Stimulated activated effector memory CD8-positive, alpha-beta T cell treated with anti-CD3 and anti-CD28 coated beads, Interleukin-12 subunit alpha, Interleukin-12 subunit beta, amount 100 ng/mL, for 72 hours (primary cell): Measurements from ENCODE around the gene NDOR1.

Source experiments
- ATAC-seq: fragments of 150-1000 bp; cut with Tn5 transposase; 2 replicates; pipeline ENCODE4 v1.10.0; 2021
- DNase-seq, 2 donors: peaks; one replicate each; pipeline ENCODE4 v3.0.0; 2021 to 2022; ENCODE audit warnings: low spot score in 2 of 2
- H3K27ac Mint-ChIP-seq: one replicate; pipeline ENCODE4 v1.8.0; 2022; ENCODE audit warnings: mild to moderate bottlenecking, mixed read lengths
- H3K36me3 Mint-ChIP-seq: one replicate; pipeline ENCODE4 v1.8.0; 2022; ENCODE audit warnings: mild to moderate bottlenecking, mixed read lengths
- H3K4me1 Mint-ChIP-seq: one replicate; pipeline ENCODE4 v1.8.0; 2022; ENCODE audit warnings: mixed read lengths
- H3K4me3 Mint-ChIP-seq: one replicate; pipeline ENCODE4 v1.8.0; 2022; ENCODE audit warnings: mild to moderate bottlenecking, mixed read lengths
- H3K9me3 Mint-ChIP-seq: one replicate; pipeline ENCODE4 v1.8.0; 2022; ENCODE audit warnings: mixed read lengths

Gene NDOR1

DNA sequence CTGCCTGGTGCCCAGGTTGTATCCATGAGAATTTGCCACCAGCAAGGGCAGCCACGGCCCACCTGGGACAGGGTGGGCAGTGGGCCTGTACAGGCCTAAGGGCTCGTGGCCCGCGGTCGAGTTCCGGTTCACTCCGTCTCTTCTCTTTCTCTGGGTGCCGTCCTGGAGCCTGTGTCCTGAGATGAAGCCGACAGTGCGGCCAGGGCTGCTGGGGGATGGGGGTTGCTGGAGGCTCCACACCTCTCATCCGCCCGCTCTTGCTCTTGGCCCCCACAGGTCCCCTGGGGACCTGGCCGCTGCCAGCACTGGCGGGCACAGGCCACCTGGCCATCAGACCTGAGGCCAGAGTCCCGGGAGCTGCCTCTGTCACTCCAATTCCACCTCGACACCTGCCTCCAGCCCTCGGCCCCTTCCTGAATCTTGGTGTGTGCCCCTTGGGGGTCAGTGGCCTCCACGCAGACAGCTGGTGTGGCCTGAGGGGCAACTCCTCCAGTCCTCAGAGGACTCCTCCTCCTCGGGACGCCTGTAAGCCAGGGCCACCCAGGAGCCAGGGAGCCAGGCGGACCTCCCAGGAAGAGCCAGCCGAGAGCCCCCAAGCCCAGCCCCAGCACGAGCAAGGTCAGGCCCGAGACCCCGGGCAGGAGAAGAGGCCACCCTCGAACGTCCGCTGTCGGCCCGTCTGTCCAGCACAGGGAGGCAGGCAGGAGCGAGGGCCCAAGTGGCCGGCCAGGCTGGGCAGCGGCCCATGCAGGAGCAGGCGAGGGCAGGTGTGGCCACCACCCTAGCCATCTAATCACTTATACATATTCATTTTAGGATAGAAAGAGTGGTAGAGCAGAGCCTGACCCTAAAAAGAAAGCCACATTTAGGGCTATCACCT, 40.9 kb upstream of the NDOR1 start:
- Mint-ChIP-seq H3K4me3 (no peak overlapping the region), H3K4me1 (no peaks in the 10 kb centered on the region), H3K27ac (no peak overlapping the region), H3K9me3 (no peaks in the 10 kb centered on the region), H3K36me3 (no peaks in the 10 kb centered on the region)
- ATAC-seq = no peak
- no peak for DNase-seq

DNA sequence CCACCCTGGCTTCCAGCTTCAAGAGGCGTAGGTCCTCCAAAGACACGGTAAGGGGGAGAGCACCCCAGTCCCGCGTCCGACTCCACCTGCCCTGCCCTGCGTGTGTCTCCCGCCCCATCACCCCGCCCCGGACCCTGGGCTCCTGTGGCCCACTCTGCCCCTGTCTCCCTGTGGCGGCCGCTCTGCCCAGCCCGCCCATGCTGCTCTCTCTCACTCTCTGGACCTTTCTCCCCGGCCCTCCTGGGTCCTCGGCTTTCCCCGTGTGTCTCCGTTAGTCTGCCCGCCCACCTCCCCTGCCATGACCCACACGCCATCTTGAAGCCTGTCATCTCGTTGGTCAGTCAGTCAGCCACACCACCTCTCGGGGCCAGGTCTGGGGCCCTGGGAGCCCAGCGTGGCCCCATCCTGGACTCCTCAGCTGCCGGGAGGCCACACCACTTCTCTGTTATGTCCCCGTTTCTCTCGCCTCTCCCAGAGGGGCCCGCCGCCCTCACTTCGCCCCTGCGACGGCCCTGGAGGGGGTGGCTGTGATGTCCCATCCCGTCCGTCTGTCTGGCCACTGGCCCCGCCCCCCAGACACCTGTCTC, 40.2 kb upstream of the NDOR1 start:
- no peaks in the 10 kb centered on the region for H3K4me1 Mint-ChIP-seq
- no peaks in the 10 kb centered on the region for H3K36me3 Mint-ChIP-seq
- no peak for DNase-seq
- no peaks in the 10 kb centered on the region for H3K9me3 Mint-ChIP-seq
- ATAC-seq = no peak
- no peak overlapping the region for H3K4me3 Mint-ChIP-seq
- no peak overlapping the region for H3K27ac Mint-ChIP-seq

DNA sequence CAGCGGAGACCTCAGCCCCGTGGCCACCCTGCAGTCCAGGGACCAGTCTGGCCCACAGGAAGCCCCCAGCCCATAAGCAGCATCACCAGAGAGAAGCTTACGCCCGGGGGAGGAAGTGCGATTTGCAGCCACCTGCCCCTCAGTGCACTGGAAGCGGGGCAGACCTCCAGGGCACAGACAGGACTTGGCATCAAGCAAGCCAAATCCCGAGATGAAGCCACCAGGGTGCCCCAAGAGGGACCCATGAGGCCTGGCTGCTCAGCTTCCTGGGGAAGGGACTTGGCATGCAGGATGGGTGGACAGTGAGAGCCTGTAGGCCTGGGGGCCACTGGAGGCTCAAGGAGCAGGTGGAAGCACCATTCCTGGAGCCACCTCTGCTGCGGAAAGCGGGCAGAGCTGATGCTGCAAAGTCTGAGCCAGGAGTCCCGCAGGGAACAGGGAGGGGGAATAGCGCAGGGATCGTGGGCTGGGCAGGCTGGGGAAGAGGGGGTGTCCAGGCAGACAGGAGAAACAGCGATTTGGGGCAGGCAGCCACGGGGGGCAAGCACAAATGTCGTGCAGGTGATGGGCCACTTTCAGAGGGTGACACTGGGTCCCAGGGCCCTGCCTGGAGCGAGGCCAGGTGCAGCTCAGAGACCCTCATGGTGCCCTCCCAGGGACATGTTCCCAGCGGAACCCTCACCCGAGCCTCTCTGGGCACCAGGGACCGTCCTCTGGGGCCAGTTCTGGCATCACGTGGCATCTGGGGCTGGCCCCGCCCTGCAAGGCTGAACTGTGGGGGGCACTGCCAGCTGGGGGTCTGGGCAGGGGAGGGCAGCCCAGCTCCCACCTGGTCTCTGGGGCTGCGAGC, 38.9 kb upstream of the NDOR1 start:
- no peak for ATAC-seq
- no peak overlapping the region for H3K4me3 Mint-ChIP-seq
- no peaks in the 10 kb centered on the region for H3K4me1 Mint-ChIP-seq

DNA sequence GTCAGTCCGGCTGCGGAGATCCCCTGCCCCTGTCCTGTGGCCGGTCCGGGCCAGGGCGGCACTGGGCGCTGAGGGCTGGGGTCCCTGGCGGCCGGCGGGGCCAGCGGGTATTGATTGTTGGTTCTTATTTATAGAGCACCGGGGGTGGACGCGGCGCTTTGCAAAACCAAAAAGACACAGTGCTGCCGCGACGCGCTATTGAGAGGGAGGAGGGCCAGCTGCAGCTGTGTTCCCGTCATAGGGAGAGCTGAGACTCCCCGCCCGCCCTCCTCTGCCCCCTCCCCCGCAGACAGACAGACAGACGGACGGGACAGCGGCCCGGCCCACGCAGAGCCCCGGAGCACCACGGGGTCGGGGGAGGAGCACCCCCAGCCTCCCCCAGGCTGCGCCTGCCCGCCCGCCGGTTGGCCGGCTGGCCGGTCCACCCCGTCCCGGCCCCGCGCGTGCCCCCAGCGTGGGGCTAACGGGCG, 38.2 kb upstream of the NDOR1 start:
- ATAC-seq (no peak), DNase-seq (no peak)
- H3K4me3 Mint-ChIP-seq = no peak overlapping the region
- no peaks in the 10 kb centered on the region for H3K36me3 Mint-ChIP-seq
- H3K4me1 Mint-ChIP-seq = no peaks in the 10 kb centered on the region
- no peak overlapping the region for H3K27ac Mint-ChIP-seq
- H3K9me3 Mint-ChIP-seq = no peaks in the 10 kb centered on the region

More for the DNA sequence above, 38.9 kb upstream of the NDOR1 start:
- DNase-seq = no peak
- Mint-ChIP-seq H3K9me3 (no peaks in the 10 kb centered on the region), H3K27ac (no peak overlapping the region), H3K36me3 (no peaks in the 10 kb centered on the region)

DNA sequence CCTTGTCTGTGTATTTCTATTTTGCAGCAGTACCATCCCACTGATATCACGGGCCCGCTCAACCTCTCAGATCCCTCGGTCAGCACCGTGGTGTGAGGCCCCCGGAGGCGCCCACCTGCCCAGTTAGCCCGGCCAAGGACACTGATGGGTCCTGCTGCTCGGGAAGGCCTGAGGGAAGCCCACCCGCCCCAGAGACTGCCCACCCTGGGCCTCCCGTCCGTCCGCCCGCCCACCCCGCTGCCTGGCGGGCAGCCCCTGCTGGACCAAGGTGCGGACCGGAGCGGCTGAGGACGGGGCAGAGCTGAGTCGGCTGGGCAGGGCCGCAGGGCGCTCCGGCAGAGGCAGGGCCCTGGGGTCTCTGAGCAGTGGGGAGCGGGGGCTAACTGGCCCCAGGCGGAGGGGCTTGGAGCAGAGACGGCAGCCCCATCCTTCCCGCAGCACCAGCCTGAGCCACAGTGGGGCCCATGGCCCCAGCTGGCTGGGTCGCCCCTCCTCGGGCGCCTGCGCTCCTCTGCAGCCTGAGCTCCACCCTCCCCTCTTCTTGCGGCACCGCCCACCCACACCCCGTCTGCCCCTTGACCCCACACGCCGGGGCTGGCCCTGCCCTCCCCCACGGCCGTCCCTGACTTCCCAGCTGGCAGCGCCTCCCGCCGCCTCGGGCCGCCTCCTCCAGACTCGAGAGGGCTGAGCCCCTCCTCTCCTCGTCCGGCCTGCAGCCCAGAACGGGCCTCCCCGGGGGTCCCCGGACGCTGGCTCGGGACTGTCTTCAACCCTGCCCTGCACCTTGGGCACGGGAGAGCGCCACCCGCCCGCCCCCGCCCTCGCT, 37.5 kb upstream of the NDOR1 start:
- no peaks in the 10 kb centered on the region for H3K4me1 Mint-ChIP-seq
- no peaks in the 10 kb centered on the region for H3K36me3 Mint-ChIP-seq
- ATAC-seq (peak; percentile 2), DNase-seq (no peak)
- peak overlapping the region; percentile 43 for H3K4me3 Mint-ChIP-seq
- no peaks in the 10 kb centered on the region for H3K9me3 Mint-ChIP-seq
- no peak overlapping the region for H3K27ac Mint-ChIP-seq

DNA sequence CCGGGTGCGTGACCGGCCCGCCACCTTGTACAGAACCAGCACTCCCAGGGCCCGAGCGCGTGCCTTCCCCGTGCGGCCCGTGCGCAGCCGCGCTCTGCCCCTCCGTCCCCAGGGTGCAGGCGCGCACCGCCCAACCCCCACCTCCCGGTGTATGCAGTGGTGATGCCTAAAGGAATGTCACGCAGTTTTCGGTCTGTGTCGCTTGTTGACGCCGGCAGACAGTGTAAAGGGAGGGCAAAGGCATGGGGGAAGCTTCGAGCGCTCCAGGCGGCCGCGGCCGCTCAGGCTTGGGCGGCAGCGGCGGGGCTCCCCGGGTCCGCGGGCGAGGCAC, 37.0 kb upstream of the NDOR1 start:
- ATAC-seq (peak; percentile 17), DNase-seq (no peak)
- peak overlapping the region; percentile 43 for H3K4me3 Mint-ChIP-seq

DNA sequence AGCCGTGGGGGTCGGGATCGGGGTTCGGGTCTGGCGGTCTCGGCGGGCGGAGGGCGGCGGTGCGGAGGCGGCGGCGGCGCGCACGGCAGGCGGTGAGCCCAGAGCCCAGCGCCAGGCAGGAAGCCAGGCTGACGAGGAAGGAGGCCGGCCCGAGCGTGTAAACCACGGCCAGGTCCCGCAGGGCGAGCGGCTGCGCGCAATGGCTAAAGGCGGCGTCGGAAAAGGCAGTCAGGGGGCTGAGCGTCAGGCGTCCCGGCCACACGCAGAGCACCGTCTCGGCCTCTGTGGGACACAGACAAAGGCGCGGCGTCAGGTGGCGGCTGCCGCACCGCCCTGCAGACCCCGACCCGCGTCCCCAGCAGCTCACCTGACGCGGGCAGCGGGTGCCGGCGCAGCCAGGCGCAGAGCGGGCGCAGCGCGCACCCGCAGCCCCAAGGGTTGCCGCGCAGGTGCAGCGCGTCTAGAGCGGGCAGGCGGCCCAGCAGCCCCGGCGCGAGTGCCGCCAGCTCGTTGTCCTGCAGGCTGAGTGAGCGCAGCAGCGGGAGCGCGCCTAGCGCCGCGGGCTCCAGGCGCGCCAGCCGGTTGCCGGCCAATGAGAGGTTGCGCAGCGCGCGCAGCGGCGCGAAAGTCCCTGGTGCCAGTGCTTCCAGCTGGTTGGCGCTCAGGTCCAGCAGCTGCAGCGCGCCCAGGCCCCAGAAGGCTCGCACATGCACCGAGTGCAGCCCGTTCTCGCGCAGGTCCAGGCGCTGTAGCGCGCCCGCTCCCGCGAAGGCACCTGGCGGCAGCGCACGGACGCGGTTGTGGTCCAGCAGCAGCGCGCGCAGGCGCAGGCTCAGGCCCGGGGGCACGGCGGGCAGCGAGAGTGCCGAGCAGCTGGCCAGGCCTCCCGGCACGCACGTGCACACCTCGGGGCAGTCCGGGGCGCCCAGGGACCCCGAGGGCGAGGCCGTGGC, 36.3 kb upstream of the NDOR1 start:
- DNase-seq (peak in 1 of 2 donors; percentile 67), ATAC-seq (peak; percentile 40)
- Mint-ChIP-seq H3K27ac (no peak overlapping the region), H3K4me1 (no peaks in the 10 kb centered on the region), H3K9me3 (no peaks in the 10 kb centered on the region), H3K4me3 (peak overlapping the region; percentile 43), H3K36me3 (no peaks in the 10 kb centered on the region)

More for the DNA sequence above, 37.0 kb upstream of the NDOR1 start:
- no peak overlapping the region for H3K27ac Mint-ChIP-seq
- H3K36me3 Mint-ChIP-seq = no peaks in the 10 kb centered on the region
- no peaks in the 10 kb centered on the region for H3K4me1 Mint-ChIP-seq
- H3K9me3 Mint-ChIP-seq = no peaks in the 10 kb centered on the region

DNA sequence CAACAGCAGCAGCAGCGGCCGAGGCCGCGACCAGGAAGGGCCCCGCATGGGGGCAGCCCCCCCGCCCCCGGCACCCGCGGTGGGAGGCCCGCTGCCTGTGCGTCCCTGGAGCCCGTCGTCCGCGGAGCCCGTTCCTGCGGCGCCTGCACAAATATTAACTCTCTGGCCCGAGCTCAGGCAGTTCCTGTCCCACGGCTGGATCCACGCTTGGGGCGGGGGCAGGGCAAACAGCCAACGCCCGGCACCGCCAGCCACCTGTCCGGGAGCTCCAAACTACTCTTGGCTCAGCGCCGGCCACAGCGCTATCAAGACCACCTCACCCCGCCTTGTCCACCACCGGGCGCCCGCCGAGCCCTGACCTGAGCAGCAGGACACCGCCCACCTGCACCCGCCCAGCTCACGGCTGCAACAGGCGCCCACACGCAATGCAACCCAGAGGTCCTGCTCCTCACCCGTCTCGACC, 35.6 kb upstream of the NDOR1 start, which contains the start of gene LRRC26:
Gene LRRC26, minus strand, starts transcription at position 156 of the 463 bp plus-strand sequence. Its CDS starts 108 bp downstream, at position 48.
- Mint-ChIP-seq H3K4me3 (peak within 1 kb of the TSS; percentile 43), H3K36me3 (no peaks in the 10 kb centered on the region), H3K9me3 (no peaks in the 10 kb centered on the region), H3K4me1 (no peaks in the 10 kb centered on the region), H3K27ac (no peak within 1 kb of the TSS)
- DNase-seq (no peak), ATAC-seq (no peak)

DNA sequence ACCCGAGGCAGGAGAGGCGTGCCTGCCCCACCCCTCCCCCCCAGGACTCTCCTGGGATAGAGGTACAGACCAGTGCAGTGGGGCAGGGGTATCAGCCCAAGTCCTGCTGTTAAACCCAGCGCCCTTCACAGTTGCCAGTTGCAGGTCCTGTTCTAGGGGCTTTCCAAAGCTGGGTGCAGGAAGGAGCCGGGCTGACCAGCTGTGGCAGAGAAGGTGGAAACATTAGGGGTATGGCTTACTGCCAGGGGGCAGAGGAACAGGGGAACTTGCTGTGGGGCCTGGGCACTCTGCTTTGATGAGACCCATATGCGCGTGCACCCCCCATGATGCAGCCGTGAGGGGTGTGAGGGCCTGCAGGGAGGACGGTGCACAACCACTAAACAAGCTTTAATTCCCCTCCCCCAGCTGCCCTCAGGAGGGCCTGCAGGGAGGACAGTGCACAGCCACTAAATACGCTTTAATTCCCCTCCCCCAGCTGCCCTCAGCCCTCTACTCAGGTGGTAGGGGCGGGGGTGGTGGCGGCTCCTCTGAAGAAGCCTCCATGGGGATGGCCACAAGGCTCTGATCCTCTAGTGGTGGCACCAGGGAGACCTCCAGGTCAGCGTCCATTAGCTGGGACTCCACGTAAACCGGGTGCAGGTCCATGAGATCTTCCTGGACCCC, 34.9 kb upstream of the NDOR1 start:
- no peak for DNase-seq
- no peaks in the 10 kb centered on the region for H3K4me1 Mint-ChIP-seq
- ATAC-seq = no peak
- no peak overlapping the region for H3K4me3 Mint-ChIP-seq
- no peak overlapping the region for H3K27ac Mint-ChIP-seq
- no peaks in the 10 kb centered on the region for H3K36me3 Mint-ChIP-seq
- no peaks in the 10 kb centered on the region for H3K9me3 Mint-ChIP-seq

DNA sequence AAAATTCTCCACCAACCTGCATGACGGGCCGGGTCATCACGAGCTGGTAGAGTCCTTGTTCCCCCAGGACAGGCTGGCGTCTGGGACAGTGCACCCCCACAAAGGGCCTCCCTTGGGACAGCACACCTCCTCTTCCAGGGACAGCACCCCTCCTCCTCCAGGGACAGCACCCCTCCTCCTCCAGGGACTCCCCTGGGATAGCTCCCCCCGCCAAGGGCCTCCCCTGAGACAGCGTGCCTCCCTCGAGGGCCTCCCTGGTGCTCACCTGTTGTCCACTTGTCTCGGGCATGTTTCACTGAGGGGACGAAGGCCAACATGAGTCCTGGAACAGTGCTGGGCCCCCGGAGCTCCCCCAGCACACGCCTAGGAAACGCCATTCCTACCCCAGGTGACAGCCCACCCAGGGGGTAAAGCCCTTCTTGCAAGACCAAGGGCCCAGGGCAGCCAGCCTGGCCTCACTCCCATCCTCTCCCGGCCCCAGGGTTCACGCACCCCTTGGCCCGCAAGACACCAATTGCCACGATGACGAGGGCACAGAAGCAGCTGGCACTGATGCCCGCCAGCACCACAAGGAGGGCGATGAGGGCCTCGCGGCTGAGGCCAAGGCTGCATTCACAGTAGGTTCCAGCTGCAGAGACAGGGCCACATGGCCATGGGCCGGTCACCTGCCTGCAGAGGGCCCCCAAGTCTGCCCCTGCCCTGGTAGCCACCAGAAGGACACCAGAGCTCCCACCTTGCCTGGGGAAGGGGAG, 34.2 kb upstream of the NDOR1 start:
- peaks cover 4% of the 10 kb centered on the region for H3K4me1 Mint-ChIP-seq
- H3K9me3 Mint-ChIP-seq = no peaks in the 10 kb centered on the region
- no peak overlapping the region for H3K4me3 Mint-ChIP-seq
- H3K36me3 Mint-ChIP-seq = no peaks in the 10 kb centered on the region
- DNase-seq (no peak), ATAC-seq (no peak)
- no peak overlapping the region for H3K27ac Mint-ChIP-seq

DNA sequence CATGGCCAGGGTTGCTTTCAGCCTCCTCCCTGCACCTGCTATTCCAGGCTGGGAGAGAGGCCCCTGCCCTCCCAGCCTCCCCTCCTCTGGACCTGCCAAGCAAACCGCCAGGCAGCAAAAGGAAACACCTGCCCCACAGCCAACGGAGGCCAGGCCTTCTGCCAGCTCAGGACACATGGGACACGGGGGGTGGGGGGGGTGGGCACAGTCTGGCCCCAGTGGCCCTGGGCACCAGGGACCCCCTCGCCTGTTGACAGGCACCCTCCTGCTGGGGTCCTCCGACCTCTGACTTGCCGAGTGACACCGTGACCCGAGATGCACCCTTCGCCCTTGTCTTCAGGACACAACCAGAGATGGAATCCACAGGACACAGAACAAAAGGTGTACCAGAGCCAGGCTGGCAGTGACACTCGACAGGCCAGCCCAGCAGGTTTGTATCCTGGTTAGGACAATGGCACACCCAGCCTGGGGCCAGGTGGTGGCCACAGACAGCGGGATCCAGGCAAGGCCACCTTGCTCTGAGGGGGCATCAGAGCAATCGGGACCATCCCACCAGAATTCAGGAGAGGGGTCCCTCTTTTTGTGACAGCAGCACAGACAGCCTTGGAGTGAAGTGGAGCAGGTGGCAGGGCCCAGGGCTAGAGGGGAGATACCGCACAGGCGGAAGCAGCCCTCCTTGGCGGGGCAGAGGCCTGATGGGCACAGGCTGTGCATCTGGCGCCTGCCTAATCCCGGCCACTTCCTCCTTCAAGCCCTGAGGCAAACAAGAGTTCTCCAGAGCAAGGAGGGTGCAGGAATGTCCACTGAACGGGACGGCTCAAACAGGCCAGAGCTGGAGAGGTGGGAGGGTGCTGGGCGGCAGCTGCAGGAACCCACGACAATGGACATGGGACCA, 32.4 kb upstream of the NDOR1 start:
- Mint-ChIP-seq H3K9me3 (no peaks in the 10 kb centered on the region), H3K4me3 (no peak overlapping the region), H3K4me1 (peaks cover 8% of the 10 kb centered on the region), H3K27ac (no peak overlapping the region), H3K36me3 (no peaks in the 10 kb centered on the region)
- ATAC-seq (no peak), DNase-seq (no peak)
